ENCODE results near the gene SMC4.

- TF ChIP-seq JUN (IDR thresholded peaks at IDR 0.05) (no peak), CTCF (IDR thresholded peaks at IDR 0.05) (no peak), POLR2A (IDR thresholded peaks at IDR 0.05; ENCODE audit: low read length) (no peak), HDAC2 (IDR thresholded peaks at IDR 0.05) (no peak), MYC (IDR thresholded peaks at IDR 0.05; ENCODE audit: borderline replicate concordance, low read length) (no peak), BHLHE40 (IDR thresholded peaks at IDR 0.05; ENCODE audit: low read depth, low read length) (no peak), RAD21 (conservative IDR thresholded peaks at IDR 0.05 in 1 of 2, IDR thresholded peaks at IDR 0.05 in 1 of 2) (no peak), NR3C1 (IDR thresholded peaks at IDR 0.05) (no peak), NFE2L2 (conservative IDR thresholded peaks at IDR 0.05; ENCODE audit: low read length) (no peak), REST (IDR thresholded peaks at IDR 0.05) (no peak), MAZ (IDR thresholded peaks at IDR 0.05; ENCODE audit: borderline replicate concordance, low read depth, low read length) (no peak), SMC3 (IDR thresholded peaks at IDR 0.05) (no peak), RCOR1 (IDR thresholded peaks at IDR 0.05; ENCODE audit: low read depth, low read length) (no peak), EP300 (IDR thresholded peaks at IDR 0.05) (no peak)
These were observed 22.8 kb upstream of the SMC4 start for GRCh38 chr3:160376681-160377080.
